HG03342 (cell line): Measurements from ENCODE around the gene MATCAP1.

Source experiments
- ATAC-seq: cut with Tn5 transposase; IDR thresholded peaks from one replicate; pipeline ENCODE4 v1.9.1; 2021; ENCODE audit warnings: mild to moderate bottlenecking, moderate library complexity; ENCODE audit not compliant: unreplicated experiment

Gene MATCAP1

GRCh38 chr16:67144943-67145342 is 38.8 kb downstream of the MATCAP1 start:
- ATAC-seq, result no peak

- no peak for ATAC-seq
Measured at GRCh38 chr16:67142342-67142741, 41.4 kb downstream of the MATCAP1 start.

- ATAC-seq, result no peak
Measured at GRCh38 chr16:67141391-67141790, 42.4 kb downstream of the MATCAP1 start.

GRCh38 chr16:67137605-67138004 is 46.2 kb downstream of the MATCAP1 start:
- no peak for ATAC-seq

GRCh38 chr16:67129422-67129821 is 54.3 kb downstream of the MATCAP1 start:
- ATAC-seq, result no peak

GRCh38 chr16:67128887-67129286 is 54.9 kb downstream of the MATCAP1 start:
- ATAC-seq, result no peak

GRCh38 chr16:67128417-67128816 is 55.3 kb downstream of the MATCAP1 start:
- no peak for ATAC-seq
